HUES6 (cell line): Measurements from ENCODE around the gene GPR156.

Source experiments
- H3K27ac ChIP-seq: 2 replicates; pipeline ENCODE4 v1.7.0; 2013; ENCODE audit warnings: low read depth, mild to moderate bottlenecking, low read length, inconsistent platforms
- H3K27me3 ChIP-seq: 2 replicates; pipeline ENCODE4 v1.6.1; 2013; ENCODE audit warnings: low read length; ENCODE audit not compliant: control insufficient read depth, insufficient read depth
- H3K36me3 ChIP-seq: 2 replicates; pipeline ENCODE4 v1.6.1; 2013; ENCODE audit warnings: low read length; ENCODE audit not compliant: control insufficient read depth, insufficient read depth
- H3K4me1 ChIP-seq: 2 replicates; pipeline ENCODE4 v1.6.1; 2013; ENCODE audit warnings: low read length; ENCODE audit not compliant: control insufficient read depth, insufficient read depth
- H3K4me3 ChIP-seq: 2 replicates; pipeline ENCODE4 v1.5.1; 2013; ENCODE audit warnings: low read depth, low read length
- H3K9ac ChIP-seq: one replicate; pipeline ENCODE4 v1.6.1; 2013; ENCODE audit warnings: mild to moderate bottlenecking, low read length
- H3K9me3 ChIP-seq: 2 replicates; pipeline ENCODE4 v1.6.1; 2013; ENCODE audit warnings: low read depth, low read length; ENCODE audit not compliant: control insufficient read depth, insufficient read depth

Gene GPR156

GRCh38 chr3:120174811-120175539 is 110.0 kb downstream of the GPR156 start:
- no peaks in the 10 kb centered on the region for H3K9me3 ChIP-seq
- H3K9ac ChIP-seq, result no peak overlapping the region

GRCh38 chr3:120173056-120173675 is 111.9 kb downstream of the GPR156 start:
- Histone ChIP-seq H3K27me3 (no peaks in the 10 kb centered on the region), H3K27ac (no peak overlapping the region), H3K36me3 (no peaks in the 10 kb centered on the region), H3K9me3 (no peaks in the 10 kb centered on the region), H3K9ac (no peak overlapping the region), H3K4me3 (no peak overlapping the region), H3K4me1 (peaks cover 14% of the 10 kb centered on the region)

More at GRCh38 chr3:120174811-120175539, 110.0 kb downstream of the GPR156 start:
- Histone ChIP-seq H3K4me3 (no peak overlapping the region), H3K27ac (no peak overlapping the region), H3K36me3 (no peaks in the 10 kb centered on the region), H3K4me1 (peaks cover 14% of the 10 kb centered on the region), H3K27me3 (no peaks in the 10 kb centered on the region)

- Histone ChIP-seq H3K9ac (no peak overlapping the region), H3K27me3 (no peaks in the 10 kb centered on the region), H3K4me1 (peaks cover 7% of the 10 kb centered on the region), H3K36me3 (no peaks in the 10 kb centered on the region), H3K9me3 (no peaks in the 10 kb centered on the region), H3K27ac (no peak overlapping the region), H3K4me3 (no peak overlapping the region)
Measured at GRCh38 chr3:120172070-120172469, 113.0 kb downstream of the GPR156 start.

- Histone ChIP-seq H3K27ac (no peak overlapping the region), H3K4me1 (peaks cover 3% of the 10 kb centered on the region; the same call in 1 of the 2 replicates), H3K27me3 (no peaks in the 10 kb centered on the region), H3K4me3 (no peak overlapping the region), H3K36me3 (no peaks in the 10 kb centered on the region), H3K9ac (no peak overlapping the region), H3K9me3 (no peaks in the 10 kb centered on the region)
Measured at GRCh38 chr3:120171134-120171873, 113.7 kb downstream of the GPR156 start.

GRCh38 chr3:120170223-120170622 is 114.8 kb downstream of the GPR156 start:
- Histone ChIP-seq H3K27ac (no peak overlapping the region), H3K9me3 (no peaks in the 10 kb centered on the region), H3K4me1 (no peaks in the 10 kb centered on the region), H3K36me3 (no peaks in the 10 kb centered on the region), H3K27me3 (no peaks in the 10 kb centered on the region), H3K4me3 (no peak overlapping the region), H3K9ac (no peak overlapping the region)

GRCh38 chr3:120169407-120169806 is 115.6 kb downstream of the GPR156 start:
- Histone ChIP-seq H3K9me3 (no peaks in the 10 kb centered on the region), H3K36me3 (no peaks in the 10 kb centered on the region), H3K4me3 (no peak overlapping the region), H3K4me1 (no peaks in the 10 kb centered on the region), H3K9ac (no peak overlapping the region), H3K27ac (no peak overlapping the region), H3K27me3 (no peaks in the 10 kb centered on the region)

- H3K9me3 ChIP-seq, result no peaks in the 10 kb centered on the region
- no peak overlapping the region for H3K9ac ChIP-seq
- no peaks in the 10 kb centered on the region for H3K4me1 ChIP-seq
- H3K27ac ChIP-seq, result no peak overlapping the region
- H3K27me3 ChIP-seq, result no peaks in the 10 kb centered on the region
- no peaks in the 10 kb centered on the region for H3K36me3 ChIP-seq
- H3K4me3 ChIP-seq, result no peak overlapping the region
Measured at GRCh38 chr3:120168611-120169010, 116.4 kb downstream of the GPR156 start.

- Histone ChIP-seq H3K9ac (no peak overlapping the region), H3K27ac (no peak overlapping the region), H3K27me3 (no peaks in the 10 kb centered on the region), H3K36me3 (no peaks in the 10 kb centered on the region), H3K4me1 (no peaks in the 10 kb centered on the region), H3K4me3 (no peak overlapping the region), H3K9me3 (no peaks in the 10 kb centered on the region)
Measured at GRCh38 chr3:120168038-120168437, 117.0 kb downstream of the GPR156 start.

GRCh38 chr3:120167488-120167887 is 117.5 kb downstream of the GPR156 start:
- Histone ChIP-seq H3K9ac (no peak overlapping the region), H3K4me3 (no peak overlapping the region), H3K27me3 (no peaks in the 10 kb centered on the region), H3K36me3 (no peaks in the 10 kb centered on the region), H3K27ac (no peak overlapping the region), H3K4me1 (no peaks in the 10 kb centered on the region), H3K9me3 (no peaks in the 10 kb centered on the region)

GRCh38 chr3:120163816-120164215 is 121.2 kb downstream of the GPR156 start:
- Histone ChIP-seq H3K4me3 (no peak overlapping the region), H3K4me1 (no peaks in the 10 kb centered on the region), H3K9ac (no peak overlapping the region), H3K27me3 (no peaks in the 10 kb centered on the region), H3K9me3 (no peaks in the 10 kb centered on the region), H3K36me3 (no peaks in the 10 kb centered on the region), H3K27ac (no peak overlapping the region)

GRCh38 chr3:120163026-120163425 is 122.0 kb downstream of the GPR156 start:
- H3K9ac ChIP-seq, result no peak overlapping the region
- no peaks in the 10 kb centered on the region for H3K4me1 ChIP-seq
- no peaks in the 10 kb centered on the region for H3K9me3 ChIP-seq
- H3K4me3 ChIP-seq, result no peak overlapping the region
- H3K27me3 ChIP-seq, result no peaks in the 10 kb centered on the region
- H3K27ac ChIP-seq, result no peak overlapping the region
- H3K36me3 ChIP-seq, result no peaks in the 10 kb centered on the region
